Effector CD8-positive, alpha-beta T cell (primary cell): ENCODE results near the gene SLC6A3.
"Not testable (repeated sequence)": the region's sequence is repeated elsewhere in the genome, so short reads cannot be mapped to it uniquely, and the experiment has no call there.

Experiments
- DNase-seq: peaks from one replicate; lab custom pipeline; 2025; lab: John Stamatoyannopoulos, UW

SLC6A3 gene

GRCh38 chr5:1464096-1464446 is 18.8 kb upstream of the SLC6A3 start:
- DNase-seq: no peak

GRCh38 chr5:1463326-1464095 is 18.3 kb upstream of the SLC6A3 start:
- no peak for DNase-seq

GRCh38 chr5:1462358-1462757 is 17.1 kb upstream of the SLC6A3 start:
- DNase-seq: no peak

- DNase-seq: no peak
Observed at GRCh38 chr5:1461396-1461795, 16.2 kb upstream of the SLC6A3 start.

- no peak for DNase-seq
Observed at GRCh38 chr5:1460054-1460682, 14.9 kb upstream of the SLC6A3 start.

- DNase-seq: not testable (repeated sequence)
Observed at GRCh38 chr5:1459435-1459834, 14.2 kb upstream of the SLC6A3 start.

- not testable (repeated sequence) for DNase-seq
Observed at GRCh38 chr5:1456110-1456881, 11.1 kb upstream of the SLC6A3 start.

- DNase-seq: no peak
Observed at GRCh38 chr5:1453613-1454012, 8.4 kb upstream of the SLC6A3 start.

- DNase-seq: no peak
Observed at GRCh38 chr5:1449081-1449630, 3.9 kb upstream of the SLC6A3 start.

GRCh38 chr5:1448511-1449011 is 3.3 kb upstream of the SLC6A3 start:
- no peak for DNase-seq

GRCh38 chr5:1447671-1448361 is 2.6 kb upstream of the SLC6A3 start:
- DNase-seq: no peak

- DNase-seq: no peak
Observed at GRCh38 chr5:1446602-1447343, 1.5 kb upstream of the SLC6A3 start.

GRCh38 chr5:1445689-1446601 is 705 bp upstream of the SLC6A3 start:
- no peak for DNase-seq

GRCh38 chr5:1444361-1445189 is 665 bp downstream of the SLC6A3 start:
- DNase-seq: no peak

- no peak for DNase-seq
Observed at GRCh38 chr5:1443991-1444360, 1.3 kb downstream of the SLC6A3 start.

- no peak for DNase-seq
Observed at GRCh38 chr5:1443171-1443570, 2.1 kb downstream of the SLC6A3 start.

GRCh38 chr5:1442222-1443145 is 2.8 kb downstream of the SLC6A3 start:
- DNase-seq: no peak
